Karpas-422 (cell line): ENCODE data around the gene TAF11L14. TPM values are rescaled to one million over a fixed set of nuclear protein-coding genes. Genes with fewer than 3 reads are reported as not detected.
"Not testable (repeated sequence)": the region's sequence is repeated elsewhere in the genome, so short reads cannot be mapped to it uniquely, and the experiment has no call there.

Experiments
- DNase-seq: peaks from one replicate; pipeline ENCODE4 v3.0.0-alpha.2; 2015
- H2AFZ ChIP-seq: fragments of 200-600 bp; sonication (generic); 2 replicates; pipeline ENCODE4 v1.6.1; 2014; ENCODE audit warnings: antibody characterized with exemption, low read length, mixed read lengths
- H3K27ac ChIP-seq: fragments of 200-600 bp; sonication (generic); 2 replicates; pipeline ENCODE4 v1.5.1; 2014; ENCODE audit warnings: mild to moderate bottlenecking, low read length, moderate library complexity
- H3K27me3 ChIP-seq: fragments of 200-600 bp; sonication (generic); 2 replicates; pipeline ENCODE4 v1.6.1; 2014; ENCODE audit warnings: low read length, mixed read lengths
- H3K36me3 ChIP-seq: fragments of 200-600 bp; sonication (generic); 2 replicates; pipeline ENCODE4 v1.6.1; 2014; ENCODE audit warnings: low read length, mixed read lengths; ENCODE audit not compliant: insufficient read depth
- H3K4me1 ChIP-seq: fragments of 200-600 bp; sonication (generic); 2 replicates; pipeline ENCODE4 v1.6.1; 2014; ENCODE audit warnings: mild to moderate bottlenecking, low read length, mixed read lengths
- H3K4me2 ChIP-seq: fragments of 200-600 bp; sonication (generic); 2 replicates; pipeline ENCODE4 v1.6.1; 2014; ENCODE audit warnings: low read length, low read depth, mild to moderate bottlenecking; ENCODE audit not compliant: poor library complexity, severe bottlenecking
- H3K4me3 ChIP-seq: fragments of 200-600 bp; sonication (generic); 2 replicates; pipeline ENCODE4 v1.5.1; 2014; ENCODE audit warnings: mild to moderate bottlenecking, antibody characterized with exemption, low read length, mixed read lengths
- H3K79me2 ChIP-seq: fragments of 200-600 bp; sonication (generic); 2 replicates; pipeline ENCODE4 v1.6.1; 2014; ENCODE audit warnings: mild to moderate bottlenecking, low read length, mixed read lengths
- H3K9ac ChIP-seq: fragments of 200-600 bp; sonication (generic); 2 replicates; pipeline ENCODE4 v1.6.0; 2014; ENCODE audit warnings: low read length
- H3K9me2 ChIP-seq: fragments of 200-600 bp; sonication (generic), shearing (Covaris generic); replicated peaks from 2 replicates; pipeline ENCODE4 v1.6.0; 2014; ENCODE audit warnings: mild to moderate bottlenecking, low read length, moderate library complexity; ENCODE audit not compliant: insufficient read depth
- H3K9me3 ChIP-seq: fragments of 300-700, 200-600 bp; sonication (generic); 2 replicates; pipeline ENCODE4 v1.6.1; 2014; ENCODE audit warnings: low read length, mixed read lengths
- H4K20me1 ChIP-seq: fragments of 200-600 bp; sonication (generic); 2 replicates; pipeline ENCODE4 v1.6.1; 2014; ENCODE audit warnings: mild to moderate bottlenecking, antibody characterized with exemption, low read length, low read depth; ENCODE audit not compliant: insufficient read depth
- total RNA-seq: library from RNA; depleted of rRNA; stranded (reverse); fragments of >200 nt; shearing (Covaris generic); gene quantifications from 2 replicates; pipeline ENCODE4 v1.2.3, GENCODE V29; 2014; ENCODE audit warnings: low replicate concordance

TAF11L14 gene
- total RNA-seq, 1 experiment from 2014 or later, result not detected

- H3K9me2 ChIP-seq, result no peaks in the 10 kb centered on the region
- H3K4me3 ChIP-seq, result no peak overlapping the region
- H3K4me1 ChIP-seq, result no peaks in the 10 kb centered on the region
- H3K9ac ChIP-seq, result no peak overlapping the region
- DNase-seq, result no peak
- no peak overlapping the region for H2AFZ ChIP-seq
- no peak overlapping the region for H3K4me2 ChIP-seq
- H3K27ac ChIP-seq, result no peak overlapping the region
- no peaks in the 10 kb centered on the region for H3K27me3 ChIP-seq
- no peaks in the 10 kb centered on the region for H3K9me3 ChIP-seq
- no peaks in the 10 kb centered on the region for H3K36me3 ChIP-seq
- H4K20me1 ChIP-seq, result no peaks in the 10 kb centered on the region
- H3K79me2 ChIP-seq, result no peaks in the 10 kb centered on the region
Measured at GRCh38 chr5:17614872-17615605, 19.2 kb upstream of the TAF11L14 start.

- no peaks in the 10 kb centered on the region for H3K27me3 ChIP-seq
- no peak overlapping the region for H2AFZ ChIP-seq
- H3K79me2 ChIP-seq, result no peaks in the 10 kb centered on the region
- H3K4me3 ChIP-seq, result no peak overlapping the region
- no peaks in the 10 kb centered on the region for H3K4me1 ChIP-seq
- no peak for DNase-seq
- H3K4me2 ChIP-seq, result no peak overlapping the region
- H3K27ac ChIP-seq, result no peak overlapping the region
- no peaks in the 10 kb centered on the region; the same call in 1 of the 2 replicates for H3K9me3 ChIP-seq
- no peak overlapping the region for H3K9ac ChIP-seq
- no peaks in the 10 kb centered on the region for H3K36me3 ChIP-seq
- H3K9me2 ChIP-seq, result no peaks in the 10 kb centered on the region
- no peaks in the 10 kb centered on the region for H4K20me1 ChIP-seq
Measured at GRCh38 chr5:17619354-17619753, 14.9 kb upstream of the TAF11L14 start.

GRCh38 chr5:17620627-17621026 is 13.6 kb upstream of the TAF11L14 start:
- Histone ChIP-seq H3K27me3 (no peaks in the 10 kb centered on the region), H3K9ac (no peak overlapping the region), H3K4me2 (no peak overlapping the region), H3K9me2 (no peaks in the 10 kb centered on the region), H2AFZ (no peak overlapping the region), H3K9me3 (peaks cover 3% of the 10 kb centered on the region; the same call in 1 of the 2 replicates), H3K36me3 (no peaks in the 10 kb centered on the region), H3K4me3 (no peak overlapping the region), H3K4me1 (no peaks in the 10 kb centered on the region), H3K79me2 (no peaks in the 10 kb centered on the region), H4K20me1 (no peaks in the 10 kb centered on the region), H3K27ac (no peak overlapping the region)
- DNase-seq, result no peak

- H3K4me2 ChIP-seq, result no peak overlapping the region
- no peaks in the 10 kb centered on the region for H3K4me1 ChIP-seq
- H3K79me2 ChIP-seq, result no peaks in the 10 kb centered on the region
- no peak overlapping the region for H2AFZ ChIP-seq
- no peaks in the 10 kb centered on the region for H3K36me3 ChIP-seq
- peaks cover 3% of the 10 kb centered on the region; the same call in 1 of the 2 replicates for H3K9me3 ChIP-seq
- no peaks in the 10 kb centered on the region for H3K27me3 ChIP-seq
- H3K4me3 ChIP-seq, result no peak overlapping the region
- H4K20me1 ChIP-seq, result no peaks in the 10 kb centered on the region
- no peaks in the 10 kb centered on the region for H3K9me2 ChIP-seq
- no peak overlapping the region for H3K9ac ChIP-seq
- no peak for DNase-seq
- H3K27ac ChIP-seq, result no peak overlapping the region
Measured at GRCh38 chr5:17625686-17626085, 8.6 kb upstream of the TAF11L14 start.

GRCh38 chr5:17631788-17632187 is 2.5 kb upstream of the TAF11L14 start, which contains the start of gene TAF11L13:
TSS of gene TAF11L13 (plus strand) at chr5:17632088.
- H3K27ac ChIP-seq, H3K9me2 ChIP-seq, H3K4me1 ChIP-seq, H3K36me3 ChIP-seq, H3K4me2 ChIP-seq, H3K27me3 ChIP-seq, DNase-seq, H3K79me2 ChIP-seq, H4K20me1 ChIP-seq, H3K9me3 ChIP-seq, H2AFZ ChIP-seq, H3K9ac ChIP-seq, H3K4me3 ChIP-seq: not testable (repeated sequence)

- DNase-seq, result not testable (repeated sequence)
Measured at GRCh38 chr5:17649232-17649631, 15.0 kb downstream of the TAF11L14 start.

GRCh38 chr5:17655201-17655759 is 21.0 kb downstream of the TAF11L14 start:
- not testable (repeated sequence) for H3K4me1 ChIP-seq, H2AFZ ChIP-seq, H3K4me3 ChIP-seq, H3K9me2 ChIP-seq, H3K27me3 ChIP-seq, H3K36me3 ChIP-seq, H3K27ac ChIP-seq, H3K4me2 ChIP-seq, H4K20me1 ChIP-seq, H3K9ac ChIP-seq, DNase-seq, H3K9me3 ChIP-seq, H3K79me2 ChIP-seq

More at GRCh38 chr5:17649232-17649631, 15.0 kb downstream of the TAF11L14 start:
- not testable (repeated sequence) for H4K20me1 ChIP-seq, H3K9me3 ChIP-seq, H3K4me3 ChIP-seq, H3K4me1 ChIP-seq, H3K36me3 ChIP-seq, H3K9ac ChIP-seq, H3K27ac ChIP-seq, H3K4me2 ChIP-seq, H3K9me2 ChIP-seq, H3K27me3 ChIP-seq, H2AFZ ChIP-seq, H3K79me2 ChIP-seq

- H4K20me1 ChIP-seq, result no peaks in the 10 kb centered on the region
- DNase-seq, result no peak
- no peaks in the 10 kb centered on the region for H3K27me3 ChIP-seq
Measured at GRCh38 chr5:17655921-17656320, 21.7 kb downstream of the TAF11L14 start.

More at GRCh38 chr5:17655921-17656320, 21.7 kb downstream of the TAF11L14 start:
- Histone ChIP-seq H3K4me3 (no peak overlapping the region), H3K9ac (no peak overlapping the region), H3K4me2 (no peak overlapping the region), H3K4me1 (no peaks in the 10 kb centered on the region), H3K9me2 (no peaks in the 10 kb centered on the region), H3K36me3 (no peaks in the 10 kb centered on the region), H2AFZ (no peak overlapping the region), H3K79me2 (no peaks in the 10 kb centered on the region), H3K9me3 (peaks cover 5% of the 10 kb centered on the region; the same call in 1 of the 2 replicates), H3K27ac (no peak overlapping the region)
